H1 (cell line): ENCODE data around the gene AUH. TPM values are rescaled to one million over a fixed set of nuclear protein-coding genes. Genes with fewer than 3 reads are reported as not detected.

Experiments
- CTCF ChIA-PET: fragments of 300-600 bp; sonication (Branson Sonifier 250); formaldehyde crosslinking; loops from one replicate; lab custom pipeline; 2021; ENCODE audit not compliant: partially characterized antibody; lab: Charles Lee
- POLR2A ChIA-PET: fragments of 300-600 bp; sonication (Branson Sonifier 250); formaldehyde crosslinking; loops from one replicate; lab custom pipeline; 2021; ENCODE audit warnings: inconsistent platforms; ENCODE audit not compliant: partially characterized antibody; lab: Charles Lee
- DNase-seq, 2 experiments: peaks; one replicate each; pipeline versions ENCODE4 v3.0.0 to v3.0.0-alpha.2; 2010 to 2022; ENCODE audit warnings: low spot score in 2 of 2, low read depth in 1 of 2, mixed read lengths in 1 of 2
- FAIRE-seq: peaks from 2 replicates; lab custom pipeline; 2011; peaks lifted over from hg19 to GRCh38; lab: Jason Lieb, UNC
- H2AFZ ChIP-seq: 2 replicates; pipeline ENCODE4 v1.8.1; 2012; ENCODE audit warnings: low read length, inconsistent platforms
- H2AK5ac ChIP-seq: 2 replicates; pipeline ENCODE4 v1.6.1; 2013; ENCODE audit warnings: low read depth, low read length
- H2BK120ac ChIP-seq: replicated peaks from 2 replicates; pipeline ENCODE3; 2013; ENCODE audit warnings: low read depth, low read length, inconsistent platforms
- H2BK12ac ChIP-seq: 2 replicates; pipeline ENCODE4 v1.6.1; 2013; ENCODE audit warnings: low read depth, low read length
- H2BK15ac ChIP-seq: 2 replicates; pipeline ENCODE4 v1.6.1; 2013; ENCODE audit warnings: low read length
- H2BK20ac ChIP-seq: 2 replicates; pipeline ENCODE4 v1.6.1; 2013; ENCODE audit warnings: low read length
- H2BK5ac ChIP-seq: 2 replicates; pipeline ENCODE4 v1.6.1; 2013; ENCODE audit warnings: low read depth, low read length
- H3K14ac ChIP-seq: 2 replicates; pipeline ENCODE4 v1.6.1; 2013; ENCODE audit warnings: inconsistent platforms; ENCODE audit not compliant: insufficient read length
- H3K18ac ChIP-seq: 2 replicates; pipeline ENCODE4 v1.6.1; 2013; ENCODE audit warnings: low read length; ENCODE audit errors: extremely low read depth
- H3K23ac ChIP-seq: 2 replicates; pipeline ENCODE4 v1.6.1; 2013; ENCODE audit warnings: inconsistent platforms; ENCODE audit not compliant: insufficient read length
- H3K23me2 ChIP-seq: 2 replicates; pipeline ENCODE4 v1.6.1; 2013; ENCODE audit warnings: low read depth, low read length
- H3K27ac ChIP-seq: 2 replicates; pipeline ENCODE4 v1.6.1; 2011; ENCODE audit warnings: low read depth, low read length, inconsistent platforms
- H3K27me3 ChIP-seq, 4 experiments: replicated peaks in 1 of 4; 1 replicate in 1 of 4; 2 replicates in 3 of 4; pipeline versions ENCODE4 v1.6.1 to v1.8.1; 2011 to 2013; ENCODE audit warnings: low read length in 3 of 4, mild to moderate bottlenecking in 3 of 4, inconsistent platforms in 2 of 4, mixed read lengths in 2 of 4, moderate library complexity in 1 of 4; ENCODE audit not compliant: control insufficient read depth in 3 of 4, insufficient read depth in 3 of 4; ENCODE audit errors: extremely low read depth in 1 of 4
- H3K36me3 ChIP-seq, 4 experiments: 2 replicates each; pipeline versions ENCODE4 v1.6.1 to v1.8.1; 2011 to 2013; ENCODE audit warnings: mild to moderate bottlenecking in 4 of 4, low read length in 3 of 4, moderate library complexity in 2 of 4, control low read depth in 1 of 4, inconsistent platforms in 1 of 4; ENCODE audit not compliant: insufficient read depth in 4 of 4, control insufficient read depth in 2 of 4
- H3K4ac ChIP-seq: replicated peaks from 2 replicates; pipeline ENCODE3; 2013; ENCODE audit warnings: low read length, low read depth, mixed read lengths, inconsistent platforms; ENCODE audit not compliant: insufficient read length
- H3K4me1 ChIP-seq, 4 experiments: replicated peaks in 1 of 4; 1 replicate in 1 of 4; 2 replicates in 3 of 4; pipeline versions ENCODE4 v1.6.1 to v1.8.1; 2011 to 2013; ENCODE audit warnings: low read length in 3 of 4, inconsistent platforms in 2 of 4, mixed read lengths in 1 of 4; ENCODE audit not compliant: insufficient read depth in 4 of 4, control insufficient read depth in 3 of 4
- H3K4me2 ChIP-seq, 2 experiments: 2 replicates each; pipeline versions ENCODE4 v1.6.1 to v1.8.1; 2011 to 2013; ENCODE audit warnings: low read depth in 2 of 2, low read length in 2 of 2, control low read depth in 1 of 2, inconsistent platforms in 1 of 2, mild to moderate bottlenecking in 1 of 2; ENCODE audit not compliant: insufficient read depth in 1 of 2
- H3K4me3 ChIP-seq, 4 experiments: fragments of 200-600, 300-600 bp in 1 of 4; sonication (generic), shearing (Covaris generic), sonication (Bioruptor Twin) in 1 of 4; 2 replicates each; pipeline versions ENCODE4 v1.5.1 to v1.8.1; 2011 to 2016; ENCODE audit warnings: low read length in 4 of 4, low read depth in 3 of 4, control low read depth in 2 of 4, inconsistent platforms in 2 of 4, mild to moderate bottlenecking in 2 of 4, mixed read lengths in 1 of 4, moderate library complexity in 1 of 4; ENCODE audit not compliant: insufficient read depth in 2 of 4; ENCODE audit errors: extremely low read depth in 1 of 4
- H3K56ac ChIP-seq: replicated peaks from 2 replicates; pipeline ENCODE3; 2013; ENCODE audit warnings: low read depth, mild to moderate bottlenecking, mixed read lengths, low read length, inconsistent platforms; ENCODE audit not compliant: insufficient read length
- H3K79me1 ChIP-seq: 2 replicates; pipeline ENCODE4 v1.6.1; 2013; ENCODE audit warnings: low read depth, low read length, control low read depth
- H3K79me2 ChIP-seq, 2 experiments: 2 replicates each; pipeline versions ENCODE4 v1.6.1 to v1.8.1; 2012 to 2013; ENCODE audit warnings: low read length in 2 of 2, mild to moderate bottlenecking in 2 of 2, inconsistent platforms in 1 of 2; ENCODE audit not compliant: insufficient read depth in 2 of 2, control insufficient read depth in 1 of 2
- H3K9ac ChIP-seq, 4 experiments: replicated peaks in 1 of 4; 1 replicate in 1 of 4; 2 replicates in 3 of 4; pipeline versions ENCODE4 v1.6.1 to v1.8.1; 2011 to 2013; ENCODE audit warnings: low read depth in 3 of 4, low read length in 3 of 4, control low read depth in 2 of 4, mild to moderate bottlenecking in 2 of 4, moderate library complexity in 2 of 4, inconsistent platforms in 1 of 4; ENCODE audit errors: extremely low read depth in 1 of 4
- H3K9me3 ChIP-seq, 2 experiments: 2 replicates each; pipeline versions ENCODE4 v1.6.1 to v1.8.1; 2012 to 2013; ENCODE audit warnings: mild to moderate bottlenecking in 2 of 2, moderate library complexity in 2 of 2, control low read depth in 1 of 2, inconsistent platforms in 1 of 2, low read depth in 1 of 2, low read length in 1 of 2, mixed read lengths in 1 of 2; ENCODE audit not compliant: insufficient read depth in 2 of 2
- H4K20me1 ChIP-seq, 2 experiments: replicated peaks in 1 of 2; 2 replicates each; pipeline versions ENCODE3 to v1.8.1; 2011 to 2013; ENCODE audit warnings: inconsistent platforms in 2 of 2, low read length in 2 of 2, mild to moderate bottlenecking in 1 of 2; ENCODE audit not compliant: insufficient read depth in 2 of 2, control insufficient read depth in 1 of 2
- H4K5ac ChIP-seq: 2 replicates; pipeline ENCODE4 v1.6.1; 2013; ENCODE audit warnings: low read length, low read depth, mixed read lengths, inconsistent platforms; ENCODE audit not compliant: insufficient read length
- H4K8ac ChIP-seq: 2 replicates; pipeline ENCODE4 v1.8.0; 2013; ENCODE audit warnings: mild to moderate bottlenecking, moderate library complexity, low read length, inconsistent platforms; ENCODE audit not compliant: insufficient read depth; ENCODE audit errors: extremely low read depth
- H4K91ac ChIP-seq: replicated peaks from 2 replicates; pipeline ENCODE3; 2013; ENCODE audit warnings: low read length, mixed read lengths, inconsistent platforms; ENCODE audit not compliant: insufficient read length
- ATF3 ChIP-seq: IDR thresholded peaks from 2 replicates; pipeline ENCODE4 v1.6.1; 2011; ENCODE audit warnings: low read depth, mild to moderate bottlenecking, low read length; ENCODE audit not compliant: insufficient read depth
- CBX8 ChIP-seq: fragments of 300-800, 300-1000 bp; sonication (generic); IDR thresholded peaks from 2 replicates; pipeline ENCODE4 v1.7.1; 2016; ENCODE audit warnings: low read depth, low read length, borderline replicate concordance
- CHD2 ChIP-seq: IDR thresholded peaks from 2 replicates; pipeline ENCODE4 v1.6.1; 2012; ENCODE audit warnings: low read length, improper control_type of control experiment
- E2F6 ChIP-seq: IDR thresholded peaks from 2 replicates; pipeline ENCODE4 v1.6.1; 2012; ENCODE audit warnings: inconsistent platforms
- EP300 ChIP-seq, 2 experiments: IDR thresholded peaks; 1 replicate in 1 of 2; 2 replicates in 1 of 2; pipeline ENCODE4 v1.6.1; 2011 to 2012; ENCODE audit warnings: low read depth in 2 of 2, low read length in 2 of 2, mild to moderate bottlenecking in 2 of 2, borderline replicate concordance in 1 of 2, inconsistent platforms in 1 of 2, moderate library complexity in 1 of 2
- HDAC6 ChIP-seq: IDR thresholded peaks from one replicate; pipeline ENCODE4 v1.7.1; 2012; ENCODE audit warnings: low read depth, mild to moderate bottlenecking, inconsistent platforms, low read length, moderate library complexity
- JUN ChIP-seq: IDR thresholded peaks from 2 replicates; pipeline ENCODE4 v1.6.1; 2011; ENCODE audit warnings: low read depth, mild to moderate bottlenecking, improper control_type of control experiment, low read length
- KDM1A ChIP-seq: fragments of 200-600, 300-600 bp; sonication (generic); IDR thresholded peaks from 2 replicates; pipeline ENCODE4 v1.7.1; 2016; ENCODE audit warnings: mild to moderate bottlenecking, low read length, borderline replicate concordance
- KDM4A ChIP-seq: IDR thresholded peaks from one replicate; pipeline ENCODE4 v1.7.1; 2012; ENCODE audit warnings: low read depth, mild to moderate bottlenecking, moderate library complexity, low read length, inconsistent platforms; ENCODE audit not compliant: severe bottlenecking
- POU5F1 ChIP-seq: IDR thresholded peaks from 2 replicates; pipeline ENCODE4 v1.6.1; 2011; ENCODE audit warnings: low read depth, mild to moderate bottlenecking, low read length, moderate library complexity
- RBBP5 ChIP-seq: IDR thresholded peaks from 2 replicates; pipeline ENCODE4 v1.7.1; 2012; ENCODE audit warnings: low read depth, mild to moderate bottlenecking, inconsistent platforms, low read length, moderate library complexity, borderline replicate concordance
- RNF2 ChIP-seq: fragments of 200-900, 300-1000 bp; sonication (generic); IDR thresholded peaks from 2 replicates; pipeline ENCODE4 v1.7.1; 2016; ENCODE audit warnings: borderline replicate concordance, low read depth, mild to moderate bottlenecking, antibody characterized with exemption, low read length; ENCODE audit not compliant: poor library complexity, severe bottlenecking; ENCODE audit errors: missing control alignments
- RXRA ChIP-seq: IDR thresholded peaks from 2 replicates; pipeline ENCODE4 v1.6.1; 2011; ENCODE audit warnings: low read depth, mild to moderate bottlenecking, low read length, moderate library complexity; ENCODE audit not compliant: insufficient read depth
- polyA plus RNA-seq, 7 experiments: library from polyadenylated mRNA; depleted of rRNA in 3 of 7; stranded (reverse) in 5 of 7; unstranded in 2 of 7; fragments of >200 nt in 5 of 7; fragments of 200-250 nt in 2 of 7; gene quantifications; 1 replicate in 5 of 7; 2 replicates in 1 of 7; 4 replicates in 1 of 7; pipeline versions ENCODE4 v1.2.1 to v1.2.3, GENCODE V29; 2011 to 2013; ENCODE audit warnings: missing spikeins in 2 of 7, mixed read lengths in 2 of 7
- total RNA-seq: library from RNA; stranded (reverse); fragmentation: NEBNext Ultra II Directional; extraction: Animal tissue kit (Norgen Biotek cat#: 25700); gene quantifications from 2 replicates; pipeline ENCODE4 v1.2.1, GENCODE V29; 2021

AUH gene
- total and polyA plus RNA-seq, 2 of the 8 experiments (the other 6 are each of a cell fraction or from before 2014, with no cell fraction given), result 5.8 to 21.9 TPM

- POLR2A ChIA-PET, result no interaction called here
- no peak for FAIRE-seq
- H2BK15ac ChIP-seq, result no peak overlapping the region
- TF ChIP-seq ATF3 (no peak), HDAC6 (no peak), RBBP5 (no peak), JUN (no peak), POU5F1 (no peak), E2F6 (no peak), RNF2 (no peak), CBX8 (no peak), RXRA (no peak), EP300 (IDR thresholded peaks at IDR 0.05; ENCODE audit: borderline replicate concordance in 1 of 2, low read depth in 2 of 2, low read length in 2 of 2) (no peak), KDM4A (no peak), CHD2 (no peak), KDM1A (no peak)
Measured at GRCh38 chr9:91296354-91296753, 65.4 kb downstream of the AUH start.

More at GRCh38 chr9:91296354-91296753, 65.4 kb downstream of the AUH start:
- Histone ChIP-seq H2BK5ac (no peak overlapping the region), H4K91ac (no peak overlapping the region), H3K27me3 (no peaks in the 10 kb centered on the region), H4K20me1 (no peaks in the 10 kb centered on the region), H2BK12ac (no peak overlapping the region), H2AFZ (no peak overlapping the region), H4K5ac (no peak overlapping the region), H2AK5ac (no peak overlapping the region), H3K79me2 (no peaks in the 10 kb centered on the region), H3K23me2 (no peaks in the 10 kb centered on the region), H3K4me1 (no peaks in the 10 kb centered on the region), H4K8ac (no peak overlapping the region), H3K4ac (no peak overlapping the region), H2BK120ac (no peak overlapping the region), H3K9me3 (no peaks in the 10 kb centered on the region), H3K56ac (no peak overlapping the region), H3K9ac (no peak overlapping the region), H3K18ac (no peak overlapping the region), H3K23ac (no peak overlapping the region), H3K27ac (no peak overlapping the region), H3K36me3 (peaks cover 2 to 22% (median 6%) of the 10 kb centered on the region in 4 experiments; a peak in 6 of 8 replicates), H3K79me1 (no peaks in the 10 kb centered on the region), H3K14ac (no peak overlapping the region), H3K4me2 (no peak overlapping the region), H2BK20ac (no peak overlapping the region), H3K4me3 (no peak overlapping the region)
- no peak for DNase-seq
- CTCF ChIA-PET, result no interaction called here
